ENCODE data around the gene NUDT9.
"Not testable (repeated sequence)": the region's sequence is repeated elsewhere in the genome, so short reads cannot be mapped to it uniquely, and the experiment has no call there.

NUDT9 gene

GRCh38 chr4:87465739-87466366, 43.5 kb downstream of the NUDT9 start:
- DNase-seq = no peak

GRCh38 chr4:87469390-87469789, 47.0 kb downstream of the NUDT9 start:
- no peak for DNase-seq

GRCh38 chr4:87476934-87477333, 54.6 kb downstream of the NUDT9 start:
- DNase-seq = no peak

GRCh38 chr4:87478732-87479250, 56.4 kb downstream of the NUDT9 start:
- no peak for DNase-seq

- DNase-seq = no peak
These were observed 59.0 kb downstream of the NUDT9 start for GRCh38 chr4:87481377-87481776.

DNA sequence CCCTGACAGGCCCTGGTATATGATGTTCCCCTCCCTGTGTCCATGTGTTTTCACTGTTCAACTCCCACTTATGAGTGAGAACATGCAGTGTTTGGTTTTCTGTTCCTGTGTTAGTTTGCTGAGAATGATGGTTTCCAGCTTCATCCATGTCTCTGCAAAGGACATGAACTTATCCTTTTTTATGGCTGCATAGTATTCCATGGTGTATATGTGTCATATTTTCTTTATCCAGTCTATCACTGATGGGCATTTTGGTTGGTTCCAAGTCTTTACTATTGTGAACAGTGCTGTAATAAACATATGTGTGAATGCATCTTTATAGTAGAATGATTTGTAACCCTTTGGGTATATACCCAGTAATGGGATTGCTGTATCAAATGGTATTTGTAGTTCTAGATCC, 60.9 kb downstream of the NUDT9 start:
- DNase-seq = not testable (repeated sequence)

- not testable (repeated sequence) for DNase-seq
These were observed 66.3 kb downstream of the NUDT9 start for GRCh38 chr4:87488666-87489065.

- DNase-seq = no peak
These were observed 67.3 kb downstream of the NUDT9 start for GRCh38 chr4:87489678-87490077.

DNA sequence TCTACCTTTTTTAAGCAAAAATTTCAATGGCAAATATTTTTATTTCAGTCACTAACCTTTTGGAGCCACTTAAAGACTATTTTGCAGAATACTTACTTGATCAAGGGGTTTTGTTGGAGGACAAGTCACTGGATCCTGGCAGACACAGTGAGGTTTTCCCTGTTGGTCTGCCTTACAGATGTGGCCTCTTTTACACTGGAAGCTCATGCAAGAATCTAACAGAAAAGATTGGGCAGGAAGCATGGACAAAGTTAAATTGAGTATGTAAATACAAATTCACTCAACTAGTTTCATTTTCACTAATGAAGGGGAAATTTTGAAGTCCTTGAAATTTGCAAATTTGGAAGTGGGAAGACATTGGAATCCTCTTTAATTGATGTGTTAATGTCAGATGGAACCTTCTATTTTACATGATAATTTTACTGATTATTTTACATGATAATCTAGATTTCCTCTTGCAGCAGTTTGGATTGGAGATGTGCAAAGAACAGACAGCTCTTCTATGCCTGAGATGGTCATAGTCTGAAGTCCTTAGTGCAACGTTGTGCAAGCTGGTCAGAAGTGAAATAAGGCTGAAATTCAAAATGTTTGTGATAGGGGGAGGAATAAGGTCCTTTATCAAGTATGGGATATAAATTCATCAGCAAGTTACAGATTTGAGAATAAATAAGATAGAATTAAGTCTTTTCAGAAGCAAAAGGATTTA, 68.4 kb downstream of the NUDT9 start:
- no peak for DNase-seq

- no peak for DNase-seq
These were observed 69.1 kb downstream of the NUDT9 start for GRCh38 chr4:87491436-87491835.

DNA sequence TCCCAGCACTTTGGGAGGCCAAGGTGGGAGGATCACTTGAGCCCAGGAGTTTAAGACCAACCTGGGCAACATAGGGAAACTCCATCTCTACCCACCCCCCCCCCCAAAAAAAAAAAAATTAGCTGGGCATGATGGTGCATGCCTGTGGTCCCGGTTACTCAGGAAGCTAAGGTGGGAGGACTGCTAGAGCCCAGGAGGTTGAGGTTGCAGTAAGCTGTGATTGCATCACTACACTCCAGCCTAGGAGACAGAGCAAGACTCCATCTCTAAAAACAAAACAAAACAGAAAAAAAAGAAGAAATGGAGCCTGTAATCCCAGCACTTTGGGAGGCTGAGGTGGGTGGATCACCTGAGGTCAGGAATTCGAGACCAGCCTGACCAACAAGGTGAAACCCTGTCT, 69.5 kb downstream of the NUDT9 start:
- DNase-seq = not testable (repeated sequence)

- DNase-seq = no peak
These were observed 70.7 kb downstream of the NUDT9 start for GRCh38 chr4:87493115-87493514.

DNA sequence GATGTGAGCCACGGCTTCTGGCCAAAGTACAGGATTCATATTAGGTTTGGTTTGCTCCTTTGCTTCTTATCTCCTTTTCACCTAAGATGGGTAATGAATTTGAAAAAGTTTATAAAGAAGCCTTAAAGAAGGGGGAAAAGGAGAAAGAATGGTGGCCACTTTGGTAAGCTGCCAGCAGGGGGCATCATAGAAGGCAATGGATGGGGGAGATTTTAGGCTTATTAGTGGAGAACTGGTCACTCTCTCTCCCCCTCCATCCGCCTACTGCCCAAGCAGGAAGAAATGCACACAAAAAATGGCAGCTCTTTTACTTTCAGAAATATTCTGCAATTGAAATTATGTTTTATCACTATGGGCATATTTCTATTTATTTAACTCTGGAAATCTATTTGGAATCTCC, 74.8 kb downstream of the NUDT9 start:
- peak; percentile 9 for DNase-seq

- no peak for DNase-seq
These were observed 75.2 kb downstream of the NUDT9 start for GRCh38 chr4:87497578-87497977.

- no peak for DNase-seq
These were observed 76.1 kb downstream of the NUDT9 start for GRCh38 chr4:87498446-87498900.

DNA sequence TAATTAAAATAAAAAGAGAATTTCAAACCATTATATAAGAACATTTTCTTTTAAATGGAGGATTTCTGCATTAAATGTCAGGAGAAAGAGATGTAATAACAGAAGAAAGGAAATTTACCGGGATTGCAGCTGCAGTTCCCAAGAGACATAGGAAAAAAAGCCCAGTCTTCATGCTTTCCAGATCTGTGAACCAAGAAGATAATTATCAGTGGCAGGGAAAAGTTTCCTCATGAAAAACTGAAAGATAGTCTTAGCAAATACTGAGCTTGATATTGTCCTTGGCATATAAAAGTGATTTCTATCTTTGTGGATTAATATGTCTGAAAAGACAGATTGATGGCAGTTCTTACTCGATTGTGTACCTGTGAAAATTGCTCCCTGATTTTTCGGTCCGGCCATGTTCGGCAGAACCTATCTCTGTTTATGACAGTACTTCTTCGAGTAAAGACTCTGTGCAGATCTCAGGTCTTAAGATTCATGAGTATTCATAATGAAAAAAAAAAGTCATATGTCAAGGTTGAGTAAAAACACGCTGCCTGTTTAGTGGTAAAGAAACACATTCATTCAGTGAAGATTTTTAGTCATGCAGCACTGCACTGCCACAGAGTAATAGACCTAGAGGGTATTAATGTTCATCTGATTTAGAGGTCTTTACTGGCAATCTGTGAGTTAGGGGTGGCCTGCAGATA, 77.2 kb downstream of the NUDT9 start:
- DNase-seq = no peak

- no peak for DNase-seq
These were observed 77.7 kb downstream of the NUDT9 start for GRCh38 chr4:87500092-87500462.

DNA sequence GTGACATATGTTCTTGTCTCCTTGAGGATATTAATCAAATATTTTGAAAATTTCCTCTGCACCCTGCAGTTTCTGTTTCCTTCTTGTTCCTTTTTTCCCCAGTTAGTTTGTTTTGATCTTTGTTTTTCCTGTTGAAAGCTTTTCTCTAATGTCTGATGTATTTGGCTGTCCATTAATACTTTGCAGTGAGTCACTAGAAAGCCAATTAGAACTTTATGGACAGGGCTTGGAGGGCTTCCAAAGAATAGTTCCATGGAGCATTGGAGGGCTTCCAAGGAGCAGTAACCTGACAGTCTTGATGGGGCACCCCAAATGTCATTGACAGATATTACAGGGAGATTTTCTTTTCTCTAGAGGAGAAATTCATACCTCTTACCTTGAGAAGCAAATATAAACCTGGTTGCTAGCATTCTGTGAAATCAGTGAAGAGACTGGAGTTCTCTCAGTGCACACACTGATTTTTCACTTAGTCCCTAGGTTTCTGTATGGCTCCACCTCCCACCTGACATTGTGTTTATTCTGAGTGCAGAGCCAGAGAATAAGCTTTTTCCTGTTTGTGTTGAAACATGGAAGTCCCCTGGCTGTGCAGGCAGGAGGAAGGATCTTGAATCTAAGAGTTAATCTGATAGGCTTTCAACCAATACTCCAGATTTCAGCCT, 80.3 kb downstream of the NUDT9 start:
- no peak for DNase-seq

DNA sequence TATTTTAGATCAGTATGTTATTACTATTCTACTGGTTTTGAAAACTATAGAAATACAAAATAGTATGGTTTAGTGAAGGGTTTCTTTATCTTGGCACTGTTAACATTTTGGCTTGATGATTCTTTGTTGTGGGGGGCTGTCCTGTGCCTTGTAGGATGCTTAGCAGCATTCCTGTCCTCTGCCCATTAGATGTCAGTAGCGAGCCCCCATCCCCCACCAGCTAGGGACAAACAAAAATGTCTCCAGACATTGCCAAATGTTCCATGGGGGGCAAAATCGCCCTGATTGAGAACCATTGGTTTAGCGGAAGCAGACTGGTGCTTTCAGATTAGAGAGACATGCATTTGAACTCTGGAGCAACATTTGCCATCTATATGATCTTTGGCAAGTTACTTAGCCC, 83.5 kb downstream of the NUDT9 start:
- no peak for DNase-seq

- no peak for DNase-seq
These were observed 84.8 kb downstream of the NUDT9 start for GRCh38 chr4:87506974-87507701.
